KMS-11 (cell line): ENCODE results near the gene PLA2G4E.

Experiments
- H2AFZ ChIP-seq: fragments of 200-600 bp; sonication (generic); 2 replicates; pipeline ENCODE4 v1.6.1; 2016; ENCODE audit warnings: antibody characterized with exemption, mixed run types, low read depth
- H3K27ac ChIP-seq: fragments of 200-600 bp; sonication (generic); 2 replicates; pipeline ENCODE4 v1.6.1; 2016; ENCODE audit warnings: mild to moderate bottlenecking, mixed run types
- H3K27me3 ChIP-seq: fragments of 200-600 bp; sonication (generic); 2 replicates; pipeline ENCODE4 v1.6.1; 2017; ENCODE audit warnings: mild to moderate bottlenecking, low read depth, mixed run types, moderate library complexity; ENCODE audit not compliant: insufficient read depth
- H3K36me3 ChIP-seq: fragments of 200-600 bp; sonication (generic); 2 replicates; pipeline ENCODE4 v1.6.1; 2017; ENCODE audit warnings: mild to moderate bottlenecking, mixed run types; ENCODE audit not compliant: insufficient read depth
- H3K4me1 ChIP-seq: fragments of 200-600 bp; sonication (generic); 2 replicates; pipeline ENCODE4 v1.6.1; 2016; ENCODE audit warnings: mild to moderate bottlenecking, low read depth, mixed run types; ENCODE audit not compliant: poor library complexity, severe bottlenecking
- H3K4me2 ChIP-seq: fragments of 200-600 bp; sonication (generic); 2 replicates; pipeline ENCODE4 v1.7.0; 2016; ENCODE audit warnings: mild to moderate bottlenecking, mixed run types
- H3K4me3 ChIP-seq: fragments of 200-600 bp; sonication (generic); IDR thresholded peaks from 2 replicates; pipeline ENCODE4 v1.6.1; 2017; ENCODE audit warnings: low read depth, low read length, mixed read lengths; ENCODE audit not compliant: insufficient read depth
- H3K79me2 ChIP-seq: fragments of 200-600 bp; sonication (generic); 2 replicates; pipeline ENCODE4 v1.6.1; 2016; ENCODE audit warnings: low read depth, mixed run types; ENCODE audit not compliant: insufficient read depth
- H3K9ac ChIP-seq: fragments of 200-600 bp; sonication (generic); 2 replicates; pipeline ENCODE4 v1.6.1; 2016; ENCODE audit warnings: mild to moderate bottlenecking, mixed run types
- H4K20me1 ChIP-seq: fragments of 200-600 bp; sonication (generic); 2 replicates; pipeline ENCODE4 v1.6.1; 2016; ENCODE audit warnings: mild to moderate bottlenecking, mixed run types; ENCODE audit not compliant: insufficient read depth
- TF ChIP-seq, protein P1 (sequence below): fragments of 200-600 bp; sonication (generic); conservative IDR thresholded peaks from 2 replicates; pipeline ENCODE4 v1.6.1; 2017; ENCODE audit warnings: low read depth, mild to moderate bottlenecking, antibody characterized with exemption, low read length, moderate library complexity, mixed read lengths

PLA2G4E gene

DNA sequence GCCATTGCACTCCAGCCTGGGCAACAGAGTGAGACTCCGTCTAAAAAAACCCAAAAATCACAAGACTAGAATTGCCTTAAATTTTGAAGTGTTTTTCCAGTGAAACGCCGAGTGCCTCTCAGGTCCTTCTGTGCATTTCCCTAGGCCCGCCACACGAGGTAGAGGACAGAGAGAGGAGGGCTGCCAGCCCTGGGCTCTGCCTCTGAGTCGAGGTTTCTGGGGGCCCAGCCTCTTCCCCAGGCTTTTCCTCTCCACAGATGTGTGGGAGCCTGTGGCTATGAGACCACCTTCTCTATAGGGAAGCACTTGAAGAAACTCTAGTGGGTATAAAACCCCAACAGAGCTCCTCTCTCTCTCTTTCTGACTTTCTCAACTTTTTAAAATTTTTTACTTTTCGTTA is 37.6 kb downstream of the PLA2G4E start:
- Histone ChIP-seq H3K9ac (no peak overlapping the region), H2AFZ (no peak overlapping the region), H3K4me2 (no peak overlapping the region), H3K36me3 (no peaks in the 10 kb centered on the region), H3K27me3 (no peaks in the 10 kb centered on the region), H3K79me2 (no peaks in the 10 kb centered on the region), H4K20me1 (no peaks in the 10 kb centered on the region), H3K4me3 (no peak overlapping the region), H3K4me1 (no peaks in the 10 kb centered on the region), H3K27ac (no peak overlapping the region)
- TF ChIP-seq, protein P1, sequence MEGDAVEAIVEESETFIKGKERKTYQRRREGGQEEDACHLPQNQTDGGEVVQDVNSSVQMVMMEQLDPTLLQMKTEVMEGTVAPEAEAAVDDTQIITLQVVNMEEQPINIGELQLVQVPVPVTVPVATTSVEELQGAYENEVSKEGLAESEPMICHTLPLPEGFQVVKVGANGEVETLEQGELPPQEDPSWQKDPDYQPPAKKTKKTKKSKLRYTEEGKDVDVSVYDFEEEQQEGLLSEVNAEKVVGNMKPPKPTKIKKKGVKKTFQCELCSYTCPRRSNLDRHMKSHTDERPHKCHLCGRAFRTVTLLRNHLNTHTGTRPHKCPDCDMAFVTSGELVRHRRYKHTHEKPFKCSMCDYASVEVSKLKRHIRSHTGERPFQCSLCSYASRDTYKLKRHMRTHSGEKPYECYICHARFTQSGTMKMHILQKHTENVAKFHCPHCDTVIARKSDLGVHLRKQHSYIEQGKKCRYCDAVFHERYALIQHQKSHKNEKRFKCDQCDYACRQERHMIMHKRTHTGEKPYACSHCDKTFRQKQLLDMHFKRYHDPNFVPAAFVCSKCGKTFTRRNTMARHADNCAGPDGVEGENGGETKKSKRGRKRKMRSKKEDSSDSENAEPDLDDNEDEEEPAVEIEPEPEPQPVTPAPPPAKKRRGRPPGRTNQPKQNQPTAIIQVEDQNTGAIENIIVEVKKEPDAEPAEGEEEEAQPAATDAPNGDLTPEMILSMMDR, result no peak

DNA sequence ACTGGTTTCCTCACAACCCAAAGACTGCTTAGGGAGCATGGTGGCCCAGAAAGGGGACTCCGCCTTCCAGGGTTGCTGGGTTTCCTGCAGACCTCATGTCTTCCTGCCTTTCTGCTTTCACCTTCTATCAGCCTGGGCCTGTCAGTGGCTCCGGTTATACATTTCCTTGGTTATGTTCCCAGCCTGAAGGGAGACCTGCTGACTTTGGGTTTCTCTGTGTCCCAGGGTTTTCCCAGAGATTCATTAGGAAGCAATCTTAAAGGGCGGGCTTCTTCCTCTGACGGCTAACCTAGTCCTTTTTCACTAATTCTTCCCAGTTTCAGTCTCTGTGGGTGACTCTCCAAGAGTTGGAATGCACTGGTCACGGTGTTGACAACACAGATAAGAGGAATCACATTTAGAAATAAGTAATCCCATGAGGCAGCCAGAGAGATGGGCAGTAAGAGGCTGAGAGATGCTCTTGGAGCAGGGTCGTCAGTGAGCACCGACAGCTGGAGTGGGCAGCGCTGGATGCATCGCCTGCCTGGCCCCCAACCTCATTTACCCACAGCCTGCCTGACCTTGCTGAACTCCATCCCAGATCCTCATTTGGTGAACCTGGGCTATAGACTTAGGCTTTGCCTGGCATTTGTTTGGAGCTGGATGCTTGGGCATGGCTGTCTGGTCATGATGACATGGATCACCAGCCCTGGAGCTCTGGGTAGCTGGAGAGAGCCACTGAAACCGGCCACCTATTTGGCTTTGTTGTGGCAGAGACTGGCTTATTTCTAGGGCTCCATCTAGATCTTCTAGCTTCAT is 38.5 kb downstream of the PLA2G4E start:
- H4K20me1 ChIP-seq, result no peaks in the 10 kb centered on the region
- H3K27me3 ChIP-seq, result no peaks in the 10 kb centered on the region
- no peak overlapping the region for H3K4me2 ChIP-seq
- H3K27ac ChIP-seq, result no peak overlapping the region
- TF ChIP-seq, protein P1, result no peak
- H3K4me1 ChIP-seq, result no peaks in the 10 kb centered on the region
- H3K36me3 ChIP-seq, result no peaks in the 10 kb centered on the region
- H3K9ac ChIP-seq, result no peak overlapping the region
- no peaks in the 10 kb centered on the region for H3K79me2 ChIP-seq
- no peak overlapping the region for H2AFZ ChIP-seq
- H3K4me3 ChIP-seq, result no peak overlapping the region

DNA sequence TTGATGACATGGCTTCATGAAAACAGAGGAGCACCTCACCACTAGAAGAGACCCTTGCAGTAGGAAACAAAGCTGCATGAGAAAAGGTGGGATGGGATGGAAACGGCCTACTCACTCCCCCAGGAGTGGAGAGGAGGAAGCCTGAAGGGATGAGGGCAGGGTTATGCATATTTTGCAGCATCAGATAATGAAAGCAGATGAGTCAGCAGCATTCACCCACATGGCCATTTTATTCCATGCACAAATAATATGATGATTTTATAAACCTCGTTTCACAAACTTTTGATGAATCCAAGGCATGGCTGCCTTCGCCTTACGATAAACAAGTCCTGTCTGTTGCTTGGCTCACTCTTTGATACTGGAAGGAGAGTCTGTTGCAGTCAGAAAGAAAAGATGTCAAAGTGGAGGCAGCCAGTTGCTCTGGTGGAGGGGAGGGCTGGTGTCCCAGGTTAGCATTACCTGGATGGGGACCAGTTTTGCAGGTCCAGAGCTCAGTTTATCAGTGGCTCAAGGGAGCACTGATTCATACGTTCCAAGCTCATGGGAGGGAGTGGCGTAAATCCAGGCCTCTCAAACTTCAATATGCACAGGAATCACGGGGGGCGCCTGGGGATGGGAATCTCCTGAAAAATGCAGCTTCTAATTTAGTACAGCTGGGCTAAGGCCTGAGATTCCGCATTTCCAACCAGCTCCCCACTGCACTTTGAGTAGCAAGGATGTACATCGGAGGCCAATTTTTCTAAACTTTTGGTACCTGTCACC is 39.3 kb downstream of the PLA2G4E start:
- Histone ChIP-seq H3K36me3 (no peaks in the 10 kb centered on the region), H3K4me2 (no peak overlapping the region), H3K27ac (no peak overlapping the region), H3K4me3 (no peak overlapping the region), H3K79me2 (no peaks in the 10 kb centered on the region), H4K20me1 (no peaks in the 10 kb centered on the region), H2AFZ (no peak overlapping the region; the same call in 1 of the 2 replicates), H3K27me3 (no peaks in the 10 kb centered on the region), H3K4me1 (no peaks in the 10 kb centered on the region), H3K9ac (no peak overlapping the region)
- TF ChIP-seq, protein P1, result no peak

DNA sequence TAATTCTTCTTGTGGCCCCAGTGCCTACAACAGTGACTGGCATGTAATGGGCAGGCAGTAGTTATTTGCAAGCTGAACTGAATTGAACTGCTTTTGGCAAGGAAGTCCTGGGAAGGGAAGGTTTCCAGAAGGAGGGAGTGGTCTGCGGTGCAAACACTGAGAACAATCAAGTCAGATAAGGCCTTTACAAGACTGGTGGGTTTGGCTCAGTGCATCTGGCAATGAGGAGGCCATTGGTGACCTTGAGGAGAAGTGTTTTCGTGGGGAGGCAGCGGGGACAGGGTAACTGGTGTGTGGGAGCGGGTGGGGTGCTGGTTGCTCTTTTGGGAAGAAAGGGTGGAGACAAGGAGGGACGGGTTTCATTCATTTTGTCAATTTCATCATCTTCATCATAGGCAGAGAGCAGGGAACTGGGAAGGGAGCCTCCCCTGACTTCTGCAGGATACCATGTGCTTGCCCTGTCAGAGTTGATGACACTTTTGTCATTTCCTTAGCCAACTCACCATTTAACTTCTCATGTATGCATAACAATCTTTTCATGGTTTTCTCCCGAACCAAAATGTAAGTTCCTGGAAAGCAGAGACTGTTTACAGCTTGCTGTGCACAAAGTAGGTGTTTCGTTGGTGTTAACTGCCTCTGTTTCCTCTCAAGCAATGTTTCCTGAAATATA is 40.1 kb downstream of the PLA2G4E start:
- no peak overlapping the region for H2AFZ ChIP-seq
- H3K36me3 ChIP-seq, result no peaks in the 10 kb centered on the region
- H3K4me1 ChIP-seq, result no peaks in the 10 kb centered on the region
- TF ChIP-seq, protein P1, result no peak
- no peak overlapping the region for H3K4me3 ChIP-seq
- H3K79me2 ChIP-seq, result no peaks in the 10 kb centered on the region
- no peaks in the 10 kb centered on the region for H4K20me1 ChIP-seq
- H3K27ac ChIP-seq, result no peak overlapping the region
- no peaks in the 10 kb centered on the region for H3K27me3 ChIP-seq
- no peak overlapping the region for H3K4me2 ChIP-seq
- H3K9ac ChIP-seq, result no peak overlapping the region
